DND-41 (cell line): ENCODE data around the gene ALCAM.

Source experiments
- EZH2 ChIP-seq: IDR thresholded peaks from 3 replicates; pipeline ENCODE4 v1.6.1; 2012; ENCODE audit warnings: borderline replicate concordance, low read depth, mild to moderate bottlenecking, moderate library complexity, low read length, inconsistent platforms; ENCODE audit not compliant: severe bottlenecking
- TF ChIP-seq, protein P1 (sequence below): IDR thresholded peaks from 2 replicates; pipeline ENCODE4 v1.5.1; 2012; ENCODE audit warnings: borderline replicate concordance, low read length, moderate library complexity, mild to moderate bottlenecking; ENCODE audit not compliant: poor library complexity, severe bottlenecking; ENCODE audit errors: extremely low read depth

DNA sequence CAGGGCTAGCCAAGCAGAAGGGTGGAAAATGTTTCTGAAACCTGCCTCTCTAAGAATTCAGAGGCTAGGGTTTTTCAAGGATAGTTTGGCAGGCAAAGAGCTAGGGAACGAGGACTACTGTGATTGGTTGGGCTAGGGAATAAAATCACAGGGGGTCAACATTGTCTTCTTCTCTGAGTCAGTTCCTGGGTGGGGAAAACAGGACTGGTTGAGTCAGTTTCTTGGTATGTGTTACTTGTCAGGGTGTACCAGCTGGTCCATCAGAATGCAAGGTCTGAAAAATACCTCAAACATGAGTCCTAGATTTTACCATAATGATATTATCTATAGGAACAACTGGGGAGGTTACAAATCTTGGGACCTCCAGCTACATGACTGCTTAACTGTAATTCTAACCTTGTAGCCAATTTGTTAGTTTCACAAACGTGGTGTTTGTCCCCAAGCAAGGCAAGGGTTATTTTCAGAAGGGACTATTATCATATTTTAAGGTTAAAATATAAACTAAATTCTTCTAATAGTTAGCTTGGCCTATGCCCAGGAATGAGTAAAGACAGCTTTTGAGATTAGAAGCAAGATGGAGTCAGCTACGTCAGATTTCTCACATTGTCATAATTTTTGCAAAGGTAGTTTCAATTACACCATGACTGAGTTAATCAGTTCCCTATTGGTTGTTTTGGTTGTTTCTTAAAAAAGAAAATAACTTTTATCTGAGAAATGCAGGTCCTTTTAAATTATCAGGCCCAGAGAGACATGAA, 231.5 kb downstream of the ALCAM start:
- TF ChIP-seq, protein P1, sequence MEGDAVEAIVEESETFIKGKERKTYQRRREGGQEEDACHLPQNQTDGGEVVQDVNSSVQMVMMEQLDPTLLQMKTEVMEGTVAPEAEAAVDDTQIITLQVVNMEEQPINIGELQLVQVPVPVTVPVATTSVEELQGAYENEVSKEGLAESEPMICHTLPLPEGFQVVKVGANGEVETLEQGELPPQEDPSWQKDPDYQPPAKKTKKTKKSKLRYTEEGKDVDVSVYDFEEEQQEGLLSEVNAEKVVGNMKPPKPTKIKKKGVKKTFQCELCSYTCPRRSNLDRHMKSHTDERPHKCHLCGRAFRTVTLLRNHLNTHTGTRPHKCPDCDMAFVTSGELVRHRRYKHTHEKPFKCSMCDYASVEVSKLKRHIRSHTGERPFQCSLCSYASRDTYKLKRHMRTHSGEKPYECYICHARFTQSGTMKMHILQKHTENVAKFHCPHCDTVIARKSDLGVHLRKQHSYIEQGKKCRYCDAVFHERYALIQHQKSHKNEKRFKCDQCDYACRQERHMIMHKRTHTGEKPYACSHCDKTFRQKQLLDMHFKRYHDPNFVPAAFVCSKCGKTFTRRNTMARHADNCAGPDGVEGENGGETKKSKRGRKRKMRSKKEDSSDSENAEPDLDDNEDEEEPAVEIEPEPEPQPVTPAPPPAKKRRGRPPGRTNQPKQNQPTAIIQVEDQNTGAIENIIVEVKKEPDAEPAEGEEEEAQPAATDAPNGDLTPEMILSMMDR: no peak
- no peak for TF ChIP-seq EZH2
